Measurements from ENCODE around the gene EPHB3.

Gene EPHB3

DNA sequence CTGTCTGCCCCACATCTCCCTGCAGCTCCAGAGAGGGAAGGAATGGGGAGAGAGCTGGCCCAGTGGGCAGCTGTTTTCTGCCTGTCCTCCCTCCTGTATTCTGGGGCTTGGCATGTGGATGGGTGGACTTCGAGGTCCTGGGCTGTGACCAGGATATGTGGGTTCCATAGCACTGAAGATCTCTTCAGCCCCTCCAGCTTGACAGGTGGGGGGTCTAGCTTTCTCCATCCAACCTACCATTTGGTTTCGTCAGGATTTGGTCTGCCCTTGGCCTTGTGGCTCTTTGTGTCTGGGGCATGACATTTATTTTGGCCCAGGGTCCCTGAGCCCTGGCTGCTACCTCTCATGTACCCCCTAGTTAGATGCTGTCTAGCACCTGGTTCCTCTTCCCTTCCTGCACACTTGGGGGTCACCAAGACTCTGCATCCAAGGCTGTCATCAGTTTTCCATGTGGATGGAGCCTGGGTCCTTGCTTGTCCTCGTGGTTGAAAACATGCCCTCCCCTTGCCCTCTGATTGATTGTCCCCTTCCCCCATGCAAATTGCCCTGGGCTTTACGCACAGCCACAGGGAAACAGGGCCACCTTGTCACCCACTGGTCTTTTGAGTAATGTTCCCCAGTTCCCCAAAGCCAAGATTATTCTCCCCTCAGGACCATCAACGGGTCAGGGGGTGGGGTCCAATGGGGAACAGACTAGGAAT is 3.2 kb downstream of the EPHB3 start:
- DNase-seq (ENCODE audit: low read depth) = no peak

DNA sequence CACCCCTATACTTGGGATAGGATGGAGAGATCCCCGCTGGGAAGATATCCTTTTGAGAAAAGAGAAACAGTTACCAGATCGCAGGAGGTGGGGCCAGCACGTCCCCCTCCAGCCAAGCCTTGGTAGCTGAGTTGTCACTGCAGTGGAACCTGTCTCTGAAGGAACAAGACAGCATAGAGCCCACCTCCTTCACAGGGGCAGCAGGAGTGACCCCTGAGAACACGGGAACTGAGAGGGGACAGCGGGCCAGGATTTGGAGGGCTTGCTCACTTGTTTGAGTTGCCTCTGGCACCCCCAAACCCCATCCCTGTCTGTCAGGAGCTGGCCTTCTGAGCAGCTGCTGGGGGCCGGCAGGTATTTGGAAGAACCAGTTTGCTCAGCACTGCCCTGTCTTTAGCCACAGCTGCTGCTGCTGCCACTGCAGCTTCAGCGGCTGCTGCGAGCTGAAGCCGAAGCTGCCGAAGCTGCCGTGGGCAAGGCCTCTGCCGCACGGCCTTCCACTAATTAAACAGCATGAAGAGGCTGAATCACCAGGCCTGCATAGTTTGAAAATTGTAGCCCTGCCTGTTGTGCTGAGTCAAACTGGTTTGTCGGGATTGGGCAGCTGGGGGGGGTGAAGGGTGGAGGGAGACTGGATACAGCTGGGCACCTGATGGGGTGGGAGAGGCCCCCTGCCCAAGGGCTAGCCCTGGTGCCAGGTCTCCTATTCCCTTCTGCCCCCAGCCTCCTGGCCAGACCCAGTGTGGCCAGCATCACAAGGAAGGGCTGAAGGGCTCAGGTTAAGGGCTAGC is 4.0 kb downstream of the EPHB3 start:
- no peak for DNase-seq (ENCODE audit: low read depth)

DNA sequence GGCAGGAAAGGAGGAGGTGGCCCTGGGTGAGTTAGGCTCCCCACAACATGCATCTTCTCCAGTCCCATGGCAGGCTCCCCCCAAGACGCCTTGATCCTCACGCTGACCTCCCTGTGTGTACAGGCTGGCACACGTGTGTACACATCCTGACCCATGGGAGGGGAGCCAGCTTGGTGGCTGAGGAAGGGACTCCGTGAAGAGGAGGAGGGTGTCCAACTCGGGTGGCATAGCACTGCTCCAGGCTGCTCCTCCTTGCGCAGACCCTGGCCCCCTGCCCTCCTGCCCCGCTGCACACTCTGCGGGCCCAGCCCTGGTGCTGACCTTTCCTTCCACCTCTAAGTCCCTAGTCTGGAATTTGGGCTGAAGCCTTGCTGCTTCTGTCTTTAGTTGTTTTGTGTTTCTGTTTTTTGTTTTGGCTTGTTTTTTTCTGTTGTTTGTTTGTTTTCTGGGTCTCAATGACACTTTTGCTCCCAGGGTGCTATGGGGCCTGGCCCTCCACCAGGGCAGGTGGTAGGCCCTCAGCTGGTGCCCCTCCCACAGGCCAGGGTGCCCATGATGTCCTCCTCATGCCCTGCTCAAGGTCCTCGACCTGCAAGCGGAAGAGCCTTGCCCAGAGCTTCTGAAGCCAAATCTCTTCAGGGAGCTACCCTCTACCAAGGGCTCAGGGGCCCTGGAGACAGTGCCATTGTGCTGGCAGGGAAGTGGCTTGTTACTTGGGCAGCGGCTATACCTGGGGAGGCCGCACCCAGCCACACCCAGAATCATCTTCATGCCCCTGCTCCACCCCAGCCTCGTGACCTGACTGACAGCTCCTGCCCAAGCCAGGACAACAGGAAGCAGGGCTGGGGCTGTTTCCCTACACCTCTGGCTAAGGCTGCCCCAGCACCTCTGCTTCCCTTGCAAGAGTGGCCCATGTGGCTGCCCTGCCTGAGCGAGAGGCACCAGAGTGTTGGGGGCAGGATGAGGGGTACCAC is 5.1 kb downstream of the EPHB3 start:
- DNase-seq (ENCODE audit: low read depth) = no peak

DNA sequence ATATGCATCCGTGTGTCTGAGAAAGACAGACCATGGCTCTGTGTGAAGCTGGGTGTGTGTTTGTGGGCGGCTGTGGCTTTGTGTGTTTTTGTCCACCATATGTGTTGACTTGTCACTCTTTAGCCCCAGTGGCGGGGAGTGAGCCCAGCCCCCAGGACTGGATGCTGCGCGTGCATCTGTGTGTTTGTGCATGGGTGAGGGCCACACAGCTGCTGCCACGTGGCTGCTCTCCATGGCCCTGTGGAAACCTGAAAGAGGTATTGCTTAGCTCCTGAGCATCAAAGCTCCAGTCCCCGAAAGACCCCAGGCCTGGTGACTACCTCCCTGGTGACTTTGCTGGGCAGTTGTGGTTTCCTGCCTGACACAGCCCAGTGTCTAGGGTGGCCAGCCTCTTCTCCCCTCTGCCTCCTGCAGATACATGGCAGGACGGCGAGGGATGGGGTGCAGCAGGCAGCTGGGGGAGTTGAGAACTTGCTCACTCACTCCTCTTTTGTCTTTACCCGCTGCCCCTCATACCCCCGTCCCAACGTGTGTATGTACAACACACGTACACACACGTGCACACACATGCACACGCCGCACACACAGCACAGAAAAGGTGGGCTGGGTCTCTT is 6.5 kb downstream of the EPHB3 start:
- no peak for DNase-seq (ENCODE audit: low read depth)

DNA sequence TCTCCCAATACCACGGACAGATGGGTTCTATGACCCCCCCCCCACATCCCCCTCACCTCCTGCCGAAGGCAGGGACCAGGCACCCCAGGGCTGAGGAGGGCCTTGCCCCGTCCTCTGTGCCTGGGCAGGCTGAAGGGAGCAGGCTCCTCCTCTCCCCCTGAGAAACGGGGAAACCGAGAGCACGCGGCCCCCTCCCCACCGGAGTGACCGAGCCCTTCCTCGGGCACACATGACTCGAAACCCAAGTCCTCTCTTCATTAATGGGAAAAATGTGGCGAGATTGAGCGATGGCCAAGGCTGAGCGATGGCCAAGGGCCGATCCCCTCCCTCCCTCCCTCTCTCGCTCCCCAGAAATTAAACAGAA is 7.0 kb downstream of the EPHB3 start:
- no peak for DNase-seq (ENCODE audit: low read depth)

DNA sequence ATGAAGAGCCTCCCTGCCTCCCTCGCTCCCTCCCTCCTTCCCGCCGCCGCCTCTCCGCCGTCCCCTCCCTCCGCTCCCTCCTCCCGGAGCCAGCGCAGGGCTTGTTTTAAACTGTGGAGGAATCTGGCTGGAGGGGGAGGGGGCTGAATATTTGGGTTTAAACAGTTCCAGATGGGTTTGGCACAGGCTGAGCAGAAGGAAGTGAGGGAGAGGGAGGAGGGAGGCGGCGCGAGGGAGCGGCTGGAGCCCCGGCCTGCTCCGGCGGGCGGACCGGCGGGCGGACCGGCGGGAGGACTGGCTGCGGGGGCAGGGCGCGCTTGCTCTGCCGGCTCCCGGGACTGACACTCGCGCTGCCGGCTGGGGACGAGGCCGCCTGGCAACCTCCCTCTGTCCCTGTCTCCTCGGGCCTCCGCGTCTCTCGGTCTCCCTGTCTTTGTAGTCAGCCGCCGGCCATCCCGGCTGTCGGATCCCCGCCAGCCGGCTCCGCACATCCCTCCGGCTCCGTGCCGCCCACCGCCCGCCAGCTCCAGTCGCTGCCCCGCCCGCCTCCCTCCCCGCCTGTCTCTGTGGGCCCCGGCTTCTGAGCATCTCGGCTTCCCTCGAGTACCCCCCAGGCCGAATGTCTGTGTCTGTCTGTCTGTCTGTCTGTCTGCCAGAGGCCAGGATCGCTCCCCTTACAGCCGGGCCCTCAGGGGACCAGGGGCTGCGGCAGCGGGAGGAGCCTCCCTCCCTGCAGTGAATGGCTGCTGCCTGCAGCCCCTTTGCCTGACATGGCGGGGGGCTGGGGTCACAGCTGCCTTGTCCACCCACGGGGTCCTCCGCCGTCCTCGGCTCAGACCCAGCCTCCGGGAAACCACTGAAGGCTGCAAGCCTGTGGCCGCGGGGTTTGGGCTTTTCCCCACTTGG is 7.6 kb downstream of the EPHB3 start:
- DNase-seq (ENCODE audit: low read depth) = no peak

DNA sequence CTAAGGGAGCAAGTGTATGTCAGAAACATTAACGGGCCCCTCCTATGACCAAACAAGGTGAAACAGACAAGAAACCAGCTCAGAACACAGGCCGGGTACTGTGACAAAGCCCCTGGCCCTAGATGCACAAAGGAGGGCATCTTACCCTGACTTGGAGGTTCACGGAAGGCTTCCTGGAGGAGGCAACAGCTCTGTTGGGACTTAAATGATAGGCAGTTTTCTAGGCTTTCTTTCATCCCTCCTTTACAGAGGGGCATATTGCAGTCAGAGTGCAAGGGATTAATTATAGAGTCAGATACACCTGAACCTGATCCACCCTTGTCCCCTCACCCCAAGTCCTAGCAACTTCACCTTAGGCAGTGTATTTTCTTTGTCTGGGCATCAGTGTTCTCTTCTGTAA is 8.4 kb downstream of the EPHB3 start:
- no peak for DNase-seq (ENCODE audit: low read depth)

DNA sequence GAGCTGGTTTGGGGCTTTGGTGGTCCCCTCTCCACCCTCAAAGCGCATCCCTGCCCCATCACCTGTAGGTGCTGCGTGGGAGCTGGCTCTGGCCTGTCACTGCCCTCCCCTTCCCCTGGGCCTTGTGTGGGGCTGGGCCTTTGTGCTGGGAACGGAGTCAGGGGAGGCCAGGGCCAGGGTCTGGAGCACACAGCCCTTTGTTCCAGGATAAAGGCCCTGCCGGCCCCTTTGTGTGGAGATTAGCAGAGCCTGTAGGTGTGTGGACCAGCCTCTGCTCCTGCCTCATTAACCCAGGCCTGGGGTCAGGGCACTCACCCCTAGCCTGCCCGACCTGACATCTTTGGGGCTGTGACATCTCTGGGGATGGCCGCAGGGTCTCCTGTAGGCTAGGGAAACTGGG is 8.9 kb downstream of the EPHB3 start:
- DNase-seq (ENCODE audit: low read depth) = no peak

DNA sequence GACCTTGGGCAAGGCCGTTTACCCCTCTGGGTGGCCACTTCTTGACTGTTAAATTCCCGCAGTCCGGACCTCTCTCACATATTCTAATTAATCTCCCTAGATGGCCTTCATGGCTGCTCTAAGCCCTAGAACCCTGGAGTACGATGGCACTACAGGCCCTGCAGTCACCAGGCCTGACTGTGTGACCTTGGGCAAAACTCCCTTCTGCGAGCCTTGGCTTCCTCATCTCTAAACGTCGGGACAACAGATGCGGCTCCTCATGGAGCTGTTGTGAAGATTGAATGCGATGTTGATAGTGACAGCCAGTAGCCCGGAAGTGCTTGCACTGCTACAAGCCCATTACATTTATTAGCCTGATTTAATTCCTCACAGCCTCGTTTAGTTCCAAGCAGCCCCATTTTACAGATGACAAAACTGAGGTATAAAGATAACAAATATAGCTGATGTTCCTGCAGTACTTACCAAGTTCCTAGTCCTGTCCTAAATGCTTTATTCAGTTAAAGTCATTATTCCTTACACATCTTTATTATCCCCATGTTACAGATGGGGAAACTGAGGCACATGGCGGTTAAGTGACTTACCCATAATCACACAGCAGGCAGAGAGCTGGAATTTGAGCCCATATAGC is 10.3 kb downstream of the EPHB3 start:
- DNase-seq (ENCODE audit: low read depth) = no peak

DNA sequence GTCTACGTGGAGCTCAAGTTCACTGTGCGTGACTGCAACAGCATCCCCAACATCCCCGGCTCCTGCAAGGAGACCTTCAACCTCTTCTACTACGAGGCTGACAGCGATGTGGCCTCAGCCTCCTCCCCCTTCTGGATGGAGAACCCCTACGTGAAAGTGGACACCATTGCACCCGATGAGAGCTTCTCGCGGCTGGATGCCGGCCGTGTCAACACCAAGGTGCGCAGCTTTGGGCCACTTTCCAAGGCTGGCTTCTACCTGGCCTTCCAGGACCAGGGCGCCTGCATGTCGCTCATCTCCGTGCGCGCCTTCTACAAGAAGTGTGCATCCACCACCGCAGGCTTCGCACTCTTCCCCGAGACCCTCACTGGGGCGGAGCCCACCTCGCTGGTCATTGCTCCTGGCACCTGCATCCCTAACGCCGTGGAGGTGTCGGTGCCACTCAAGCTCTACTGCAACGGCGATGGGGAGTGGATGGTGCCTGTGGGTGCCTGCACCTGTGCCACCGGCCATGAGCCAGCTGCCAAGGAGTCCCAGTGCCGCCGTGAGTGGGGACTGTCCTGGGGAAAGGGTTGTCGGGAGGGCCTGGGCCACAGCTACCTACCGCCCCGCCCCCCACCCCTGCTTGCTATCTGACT is 11.2 kb downstream of the EPHB3 start:
- no peak for DNase-seq (ENCODE audit: low read depth)

DNA sequence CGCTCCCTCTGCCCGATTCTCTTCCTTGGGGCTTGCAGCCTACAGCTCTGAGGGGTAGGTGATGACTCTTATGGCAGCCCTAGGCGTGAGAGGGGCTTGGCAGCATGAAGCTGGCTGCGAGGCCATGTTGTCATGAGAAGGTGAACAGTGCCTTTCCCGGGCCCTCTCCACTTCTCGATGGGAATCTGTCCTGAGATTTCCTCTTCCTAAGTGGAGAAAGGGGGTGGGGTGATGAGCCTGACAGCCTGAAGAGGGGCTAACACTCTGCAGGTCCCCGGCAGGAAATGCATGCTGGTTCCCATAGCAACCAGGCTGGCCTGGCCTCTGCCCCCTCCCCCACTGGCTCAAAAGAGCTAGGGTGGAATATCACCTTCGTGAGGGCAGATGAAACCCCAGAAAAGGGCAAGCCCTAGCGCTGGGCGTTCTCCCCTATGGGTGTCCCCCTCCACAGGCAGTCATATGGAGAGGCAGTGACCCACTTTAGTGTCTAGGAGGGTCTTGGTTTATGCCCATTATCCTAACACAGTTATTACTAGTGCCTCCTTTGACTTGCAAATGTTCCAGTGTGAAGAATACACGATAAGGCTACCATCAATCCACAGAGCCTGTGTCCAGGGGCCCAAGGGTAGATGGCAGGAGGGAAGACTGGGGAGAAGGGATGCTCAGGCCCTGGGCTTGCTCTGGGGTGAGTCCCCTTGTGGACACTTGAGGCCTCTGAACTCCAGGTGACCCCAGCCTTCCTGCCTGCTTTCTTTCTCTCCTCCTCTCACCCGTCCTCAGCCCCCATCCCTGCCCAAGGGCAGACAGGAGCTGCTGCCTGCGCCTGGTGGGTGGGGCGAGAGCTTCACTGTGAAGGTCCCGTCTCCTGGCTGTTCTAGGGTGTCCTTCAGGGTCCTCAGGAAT is 13.2 kb downstream of the EPHB3 start:
- DNase-seq (ENCODE audit: low read depth) = no peak

DNA sequence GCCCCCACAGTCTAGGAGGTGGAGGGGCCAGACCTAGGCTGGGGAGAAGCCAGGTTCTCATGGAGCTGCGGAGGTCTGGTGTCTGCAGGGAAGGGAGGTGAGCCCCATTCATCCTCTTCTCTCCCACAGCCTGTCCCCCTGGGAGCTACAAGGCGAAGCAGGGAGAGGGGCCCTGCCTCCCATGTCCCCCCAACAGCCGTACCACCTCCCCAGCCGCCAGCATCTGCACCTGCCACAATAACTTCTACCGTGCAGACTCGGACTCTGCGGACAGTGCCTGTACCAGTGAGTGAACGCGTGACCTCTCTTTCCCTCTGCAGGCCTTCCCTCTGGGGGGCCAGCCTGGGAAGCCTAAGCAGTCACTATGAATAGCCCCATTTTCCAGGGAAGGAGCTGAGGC is 14.1 kb downstream of the EPHB3 start:
- DNase-seq (ENCODE audit: low read depth) = no peak

DNA sequence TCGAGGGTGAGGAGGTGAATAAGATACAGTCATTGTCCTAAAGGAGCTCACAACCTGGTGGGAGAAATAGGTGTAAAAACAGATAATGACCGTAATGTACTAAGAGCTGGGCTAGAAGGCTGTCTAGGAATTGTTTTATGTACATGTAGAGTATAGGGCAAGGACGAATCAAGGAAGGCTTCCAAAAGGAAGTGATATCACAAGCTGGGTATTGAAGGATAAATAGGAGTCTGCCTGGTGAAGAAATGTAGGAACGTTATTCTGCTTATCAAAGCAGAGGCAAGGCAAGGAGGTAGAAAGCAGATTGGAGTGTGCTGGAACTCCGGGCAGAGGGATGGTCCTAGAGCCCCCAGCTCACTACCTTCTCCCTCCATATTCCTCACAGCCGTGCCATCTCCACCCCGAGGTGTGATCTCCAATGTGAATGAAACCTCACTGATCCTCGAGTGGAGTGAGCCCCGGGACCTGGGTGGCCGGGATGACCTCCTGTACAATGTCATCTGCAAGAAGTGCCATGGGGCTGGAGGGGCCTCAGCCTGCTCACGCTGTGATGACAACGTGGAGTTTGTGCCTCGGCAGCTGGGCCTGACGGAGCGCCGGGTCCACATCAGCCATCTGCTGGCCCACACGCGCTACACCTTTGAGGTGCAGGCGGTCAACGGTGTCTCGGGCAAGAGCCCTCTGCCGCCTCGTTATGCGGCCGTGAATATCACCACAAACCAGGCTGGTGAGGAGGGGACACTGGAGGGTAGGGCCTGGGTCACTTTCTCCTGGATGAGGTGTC is 15.1 kb downstream of the EPHB3 start:
- DNase-seq (ENCODE audit: low read depth) = no peak

DNA sequence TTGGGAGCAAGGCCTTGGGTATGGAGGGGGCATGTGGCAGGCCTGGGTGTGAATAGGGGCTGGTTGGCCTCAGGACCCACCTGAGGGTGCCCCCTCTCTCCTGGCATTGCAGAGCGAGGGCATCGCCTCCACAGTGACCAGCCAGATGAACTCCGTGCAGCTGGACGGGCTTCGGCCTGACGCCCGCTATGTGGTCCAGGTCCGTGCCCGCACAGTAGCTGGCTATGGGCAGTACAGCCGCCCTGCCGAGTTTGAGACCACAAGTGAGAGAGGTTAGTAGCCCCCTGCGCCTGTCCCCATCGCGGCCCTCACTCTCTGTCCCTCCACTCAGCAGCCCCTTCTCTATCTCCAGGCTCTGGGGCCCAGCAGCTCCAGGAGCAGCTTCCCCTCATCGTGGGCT is 16.0 kb downstream of the EPHB3 start:
- no peak for DNase-seq (ENCODE audit: low read depth)

DNA sequence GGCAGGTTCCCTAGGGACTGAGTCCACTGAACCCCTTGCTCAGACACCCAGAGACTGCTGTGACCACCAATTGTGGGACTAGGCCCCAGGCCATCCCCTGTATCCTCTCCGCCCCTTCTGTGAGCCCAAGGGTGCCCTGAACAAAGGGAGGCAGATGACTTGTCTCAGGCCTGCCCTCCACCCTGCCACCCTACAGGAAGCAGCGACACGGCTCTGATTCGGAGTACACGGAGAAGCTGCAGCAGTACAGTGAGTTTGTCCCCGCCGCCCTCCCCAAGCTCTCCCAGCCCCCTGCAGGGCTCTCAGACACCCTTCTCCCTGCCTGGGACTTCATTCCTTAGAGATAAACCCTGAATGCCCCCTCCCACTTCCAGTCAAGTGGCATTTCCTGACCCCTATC is 16.6 kb downstream of the EPHB3 start:
- DNase-seq (ENCODE audit: low read depth) = no peak

DNA sequence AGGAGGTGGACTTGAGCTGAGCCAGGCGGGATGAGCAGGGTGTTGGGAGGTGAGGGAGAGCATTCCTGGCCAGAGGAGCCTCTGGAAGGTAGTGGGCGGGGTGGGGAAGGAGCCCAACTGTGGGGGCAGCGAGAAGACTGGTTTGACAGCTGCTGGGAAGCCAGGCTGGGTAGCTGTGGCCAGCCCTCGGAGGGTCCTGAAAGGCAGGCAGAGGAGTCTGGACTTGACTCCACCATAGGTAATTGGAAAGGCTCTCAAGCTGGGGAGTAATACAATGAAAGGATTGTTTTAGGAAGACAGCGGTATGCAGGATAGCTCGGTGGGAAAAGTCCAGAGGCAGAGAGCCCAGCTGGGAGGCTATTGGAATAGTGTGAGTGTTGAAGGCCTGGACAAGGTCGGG is 17.2 kb downstream of the EPHB3 start:
- DNase-seq (ENCODE audit: low read depth) = no peak

DNA sequence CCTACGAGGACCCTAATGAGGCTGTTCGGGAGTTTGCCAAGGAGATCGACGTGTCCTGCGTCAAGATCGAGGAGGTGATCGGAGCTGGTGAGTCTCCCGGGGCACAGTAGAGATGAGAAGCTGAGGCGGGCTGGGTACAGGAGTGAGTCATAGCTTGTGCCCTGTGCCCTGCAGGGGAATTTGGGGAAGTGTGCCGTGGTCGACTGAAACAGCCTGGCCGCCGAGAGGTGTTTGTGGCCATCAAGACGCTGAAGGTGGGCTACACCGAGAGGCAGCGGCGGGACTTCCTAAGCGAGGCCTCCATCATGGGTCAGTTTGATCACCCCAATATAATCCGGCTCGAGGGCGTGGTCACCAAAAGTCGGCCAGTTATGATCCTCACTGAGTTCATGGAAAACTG is 17.9 kb downstream of the EPHB3 start:
- no peak for DNase-seq (ENCODE audit: low read depth)

DNA sequence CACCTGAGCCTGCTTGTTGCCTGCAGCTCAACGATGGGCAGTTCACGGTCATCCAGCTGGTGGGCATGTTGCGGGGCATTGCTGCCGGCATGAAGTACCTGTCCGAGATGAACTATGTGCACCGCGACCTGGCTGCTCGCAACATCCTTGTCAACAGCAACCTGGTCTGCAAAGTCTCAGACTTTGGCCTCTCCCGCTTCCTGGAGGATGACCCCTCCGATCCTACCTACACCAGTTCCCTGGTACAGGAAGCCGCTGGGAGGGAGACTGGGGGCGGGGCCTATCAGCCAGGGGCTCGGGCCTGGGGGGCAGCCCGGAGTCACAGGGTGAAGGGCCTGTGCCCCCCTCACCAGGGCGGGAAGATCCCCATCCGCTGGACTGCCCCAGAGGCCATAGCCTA is 18.8 kb downstream of the EPHB3 start:
- DNase-seq (ENCODE audit: low read depth) = no peak

All from activated T-helper 9 cell treated with anti-CD3 and anti-CD28 coated beads, Interleukin-2, amount 50 U/mL, for 16 hours (primary cell).